Karpas-422 (cell line): Measurements from ENCODE around the gene PRKCQ. TPM values are rescaled to one million over a fixed set of nuclear protein-coding genes. Genes with fewer than 3 reads are reported as not detected.
"Not testable (repeated sequence)": the region's sequence is repeated elsewhere in the genome, so short reads cannot be mapped to it uniquely, and the experiment has no call there.

Source experiments
- DNase-seq: peaks from one replicate; pipeline ENCODE4 v3.0.0-alpha.2; 2015
- H2AFZ ChIP-seq: fragments of 200-600 bp; sonication (generic); 2 replicates; pipeline ENCODE4 v1.6.1; 2014; ENCODE audit warnings: antibody characterized with exemption, low read length, mixed read lengths
- H3K27ac ChIP-seq: fragments of 200-600 bp; sonication (generic); 2 replicates; pipeline ENCODE4 v1.5.1; 2014; ENCODE audit warnings: mild to moderate bottlenecking, low read length, moderate library complexity
- H3K27me3 ChIP-seq: fragments of 200-600 bp; sonication (generic); 2 replicates; pipeline ENCODE4 v1.6.1; 2014; ENCODE audit warnings: low read length, mixed read lengths
- H3K36me3 ChIP-seq: fragments of 200-600 bp; sonication (generic); 2 replicates; pipeline ENCODE4 v1.6.1; 2014; ENCODE audit warnings: low read length, mixed read lengths; ENCODE audit not compliant: insufficient read depth
- H3K4me1 ChIP-seq: fragments of 200-600 bp; sonication (generic); 2 replicates; pipeline ENCODE4 v1.6.1; 2014; ENCODE audit warnings: mild to moderate bottlenecking, low read length, mixed read lengths
- H3K4me2 ChIP-seq: fragments of 200-600 bp; sonication (generic); 2 replicates; pipeline ENCODE4 v1.6.1; 2014; ENCODE audit warnings: low read length, low read depth, mild to moderate bottlenecking; ENCODE audit not compliant: poor library complexity, severe bottlenecking
- H3K4me3 ChIP-seq: fragments of 200-600 bp; sonication (generic); 2 replicates; pipeline ENCODE4 v1.5.1; 2014; ENCODE audit warnings: mild to moderate bottlenecking, antibody characterized with exemption, low read length, mixed read lengths
- H3K79me2 ChIP-seq: fragments of 200-600 bp; sonication (generic); 2 replicates; pipeline ENCODE4 v1.6.1; 2014; ENCODE audit warnings: mild to moderate bottlenecking, low read length, mixed read lengths
- H3K9ac ChIP-seq: fragments of 200-600 bp; sonication (generic); 2 replicates; pipeline ENCODE4 v1.6.0; 2014; ENCODE audit warnings: low read length
- H3K9me2 ChIP-seq: fragments of 200-600 bp; sonication (generic), shearing (Covaris generic); replicated peaks from 2 replicates; pipeline ENCODE4 v1.6.0; 2014; ENCODE audit warnings: mild to moderate bottlenecking, low read length, moderate library complexity; ENCODE audit not compliant: insufficient read depth
- H3K9me3 ChIP-seq: fragments of 300-700, 200-600 bp; sonication (generic); 2 replicates; pipeline ENCODE4 v1.6.1; 2014; ENCODE audit warnings: low read length, mixed read lengths
- H4K20me1 ChIP-seq: fragments of 200-600 bp; sonication (generic); 2 replicates; pipeline ENCODE4 v1.6.1; 2014; ENCODE audit warnings: mild to moderate bottlenecking, antibody characterized with exemption, low read length, low read depth; ENCODE audit not compliant: insufficient read depth
- total RNA-seq: library from RNA; depleted of rRNA; stranded (reverse); fragments of >200 nt; shearing (Covaris generic); gene quantifications from 2 replicates; pipeline ENCODE4 v1.2.3, GENCODE V29; 2014; ENCODE audit warnings: low replicate concordance

Gene PRKCQ
- total RNA-seq, 1 experiment from 2014 or later: not detected

DNA sequence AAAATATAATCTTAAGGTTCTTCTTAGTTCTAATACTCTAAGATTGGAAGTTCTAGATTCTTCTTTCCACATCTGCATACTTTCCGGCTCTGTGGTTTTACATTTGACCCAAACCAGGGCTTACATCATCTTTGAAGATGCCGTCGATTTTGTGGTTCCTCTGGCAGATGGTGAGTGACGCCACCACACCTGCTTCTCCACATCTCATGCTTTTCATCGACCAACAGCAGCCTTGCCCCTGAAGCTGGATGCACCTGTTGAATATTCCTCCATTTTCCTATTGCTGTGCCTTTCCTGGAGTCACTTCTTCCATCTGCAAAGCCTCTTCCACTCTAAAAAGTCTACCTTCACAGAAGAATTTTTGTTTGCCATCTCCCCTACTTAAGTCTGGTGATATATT, 121.3 kb downstream of the PRKCQ start:
- no peak overlapping the region for H3K9ac ChIP-seq
- H4K20me1 ChIP-seq: no peaks in the 10 kb centered on the region
- no peak overlapping the region for H3K4me3 ChIP-seq
- no peaks in the 10 kb centered on the region for H3K36me3 ChIP-seq
- H3K79me2 ChIP-seq: no peaks in the 10 kb centered on the region
- no peak overlapping the region for H3K4me2 ChIP-seq
- DNase-seq: no peak
- H3K9me2 ChIP-seq: no peaks in the 10 kb centered on the region
- no peaks in the 10 kb centered on the region for H3K27me3 ChIP-seq
- no peaks in the 10 kb centered on the region for H3K9me3 ChIP-seq
- H3K27ac ChIP-seq: no peak overlapping the region
- H3K4me1 ChIP-seq: no peaks in the 10 kb centered on the region
- no peak overlapping the region for H2AFZ ChIP-seq

DNA sequence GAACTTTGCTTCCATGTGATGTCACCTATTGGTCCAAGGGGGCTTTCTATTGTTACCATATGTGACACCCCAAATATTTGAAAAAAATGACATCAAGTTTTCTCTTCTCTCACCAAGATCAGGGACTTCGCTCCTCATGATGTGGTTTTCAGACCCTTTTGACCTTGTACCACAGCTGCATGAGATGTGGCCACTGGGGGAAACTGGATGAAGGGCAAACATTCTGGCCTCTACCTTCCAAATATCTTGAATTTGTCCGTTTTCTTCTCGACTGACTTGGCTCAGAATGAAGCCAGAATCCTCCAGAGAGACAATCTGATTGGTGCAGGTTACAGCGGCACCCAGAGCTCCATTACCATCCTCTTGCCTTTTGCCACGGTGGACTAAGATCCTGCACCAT, 122.7 kb downstream of the PRKCQ start:
- H3K4me2 ChIP-seq: no peak overlapping the region
- no peaks in the 10 kb centered on the region for H3K36me3 ChIP-seq

DNA sequence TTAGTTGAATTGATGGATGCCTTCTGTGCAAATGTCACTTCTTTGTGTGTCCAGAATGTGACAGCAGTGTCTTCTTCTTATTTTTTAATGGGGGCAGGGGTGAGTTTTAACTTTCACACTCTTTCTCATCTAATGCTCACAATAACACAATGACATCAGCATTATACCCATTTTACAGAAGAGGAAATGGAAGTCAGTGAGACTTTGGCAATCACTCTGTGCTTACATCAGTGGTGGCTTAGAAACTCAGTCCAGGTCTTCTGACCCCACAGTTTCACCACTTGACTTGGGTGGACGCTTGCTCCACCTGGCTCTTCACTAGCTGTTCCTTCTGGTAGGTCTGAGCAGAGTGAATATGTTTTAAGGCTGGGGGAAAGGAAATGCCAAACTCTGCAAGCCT, 124.0 kb downstream of the PRKCQ start:
- H3K4me2 ChIP-seq: no peak overlapping the region
- no peak overlapping the region for H3K27ac ChIP-seq
- no peak overlapping the region for H3K9ac ChIP-seq
- H2AFZ ChIP-seq: no peak overlapping the region
- H3K36me3 ChIP-seq: no peaks in the 10 kb centered on the region
- H3K79me2 ChIP-seq: no peaks in the 10 kb centered on the region
- no peaks in the 10 kb centered on the region for H3K9me3 ChIP-seq
- H3K27me3 ChIP-seq: no peaks in the 10 kb centered on the region
- H4K20me1 ChIP-seq: no peaks in the 10 kb centered on the region
- no peaks in the 10 kb centered on the region for H3K9me2 ChIP-seq
- no peak for DNase-seq
- no peaks in the 10 kb centered on the region for H3K4me1 ChIP-seq
- H3K4me3 ChIP-seq: no peak overlapping the region

More for the DNA sequence above, 122.7 kb downstream of the PRKCQ start:
- H3K4me1 ChIP-seq: no peaks in the 10 kb centered on the region
- H3K79me2 ChIP-seq: no peaks in the 10 kb centered on the region
- H2AFZ ChIP-seq: no peak overlapping the region
- DNase-seq: no peak
- no peaks in the 10 kb centered on the region for H3K9me3 ChIP-seq
- H4K20me1 ChIP-seq: no peaks in the 10 kb centered on the region
- H3K9me2 ChIP-seq: no peaks in the 10 kb centered on the region
- no peak overlapping the region for H3K9ac ChIP-seq
- no peaks in the 10 kb centered on the region for H3K27me3 ChIP-seq
- H3K27ac ChIP-seq: no peak overlapping the region
- no peak overlapping the region for H3K4me3 ChIP-seq

DNA sequence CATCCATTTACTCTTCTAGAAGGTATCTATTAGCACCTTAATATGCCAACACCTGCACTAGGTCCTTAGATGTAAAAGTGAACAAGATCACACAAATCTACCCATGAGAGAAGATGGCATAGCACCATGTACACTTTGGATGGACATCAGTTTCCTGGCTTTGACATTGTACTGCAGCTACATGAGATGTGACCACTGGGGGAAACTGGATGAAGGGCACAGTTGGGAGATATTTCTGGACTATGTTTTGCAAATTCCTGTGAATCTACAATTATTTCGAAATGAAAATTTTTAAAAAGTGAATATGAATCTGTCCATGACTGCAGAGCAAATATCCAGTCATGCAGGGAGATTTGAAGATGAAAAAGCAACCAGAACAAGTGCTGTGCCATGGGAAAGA, 124.5 kb downstream of the PRKCQ start:
- no peaks in the 10 kb centered on the region for H3K4me1 ChIP-seq
- H4K20me1 ChIP-seq: no peaks in the 10 kb centered on the region
- no peaks in the 10 kb centered on the region for H3K27me3 ChIP-seq
- no peak overlapping the region for H3K27ac ChIP-seq
- no peaks in the 10 kb centered on the region for H3K9me2 ChIP-seq
- H3K36me3 ChIP-seq: no peaks in the 10 kb centered on the region
- H3K9ac ChIP-seq: no peak overlapping the region
- no peaks in the 10 kb centered on the region for H3K79me2 ChIP-seq
- no peak for DNase-seq
- no peak overlapping the region for H3K4me3 ChIP-seq
- H3K4me2 ChIP-seq: no peak overlapping the region
- H3K9me3 ChIP-seq: no peaks in the 10 kb centered on the region
- no peak overlapping the region for H2AFZ ChIP-seq

DNA sequence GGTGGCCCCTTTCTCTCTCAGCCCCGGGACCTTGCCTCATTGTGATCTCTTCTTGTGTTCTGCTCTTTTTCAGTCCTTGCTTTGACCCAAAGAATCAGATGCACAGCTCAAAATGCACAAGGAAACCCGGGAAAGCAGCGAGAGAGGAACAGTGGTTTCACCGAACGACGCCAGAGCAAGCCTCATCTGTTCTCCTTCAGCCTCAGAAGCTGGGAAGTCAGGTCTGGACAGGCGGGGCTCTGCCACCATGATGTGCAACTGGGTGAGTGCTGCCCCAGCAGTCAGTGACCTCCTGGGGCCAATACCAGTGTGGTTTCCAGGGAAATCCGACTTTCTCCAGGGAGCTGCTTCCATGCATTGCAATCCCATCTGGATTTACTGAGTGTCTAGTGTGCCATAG, 133.4 kb downstream of the PRKCQ start:
- H3K27ac ChIP-seq: no peak overlapping the region
- H3K9ac ChIP-seq: no peak overlapping the region
- no peaks in the 10 kb centered on the region for H3K27me3 ChIP-seq
- no peaks in the 10 kb centered on the region for H3K9me3 ChIP-seq
- H2AFZ ChIP-seq: no peak overlapping the region
- H3K4me3 ChIP-seq: no peak overlapping the region
- no peaks in the 10 kb centered on the region for H3K36me3 ChIP-seq
- no peak overlapping the region for H3K4me2 ChIP-seq
- no peaks in the 10 kb centered on the region for H3K9me2 ChIP-seq
- H4K20me1 ChIP-seq: no peaks in the 10 kb centered on the region
- no peaks in the 10 kb centered on the region for H3K79me2 ChIP-seq
- no peak for DNase-seq
- H3K4me1 ChIP-seq: no peaks in the 10 kb centered on the region

DNA sequence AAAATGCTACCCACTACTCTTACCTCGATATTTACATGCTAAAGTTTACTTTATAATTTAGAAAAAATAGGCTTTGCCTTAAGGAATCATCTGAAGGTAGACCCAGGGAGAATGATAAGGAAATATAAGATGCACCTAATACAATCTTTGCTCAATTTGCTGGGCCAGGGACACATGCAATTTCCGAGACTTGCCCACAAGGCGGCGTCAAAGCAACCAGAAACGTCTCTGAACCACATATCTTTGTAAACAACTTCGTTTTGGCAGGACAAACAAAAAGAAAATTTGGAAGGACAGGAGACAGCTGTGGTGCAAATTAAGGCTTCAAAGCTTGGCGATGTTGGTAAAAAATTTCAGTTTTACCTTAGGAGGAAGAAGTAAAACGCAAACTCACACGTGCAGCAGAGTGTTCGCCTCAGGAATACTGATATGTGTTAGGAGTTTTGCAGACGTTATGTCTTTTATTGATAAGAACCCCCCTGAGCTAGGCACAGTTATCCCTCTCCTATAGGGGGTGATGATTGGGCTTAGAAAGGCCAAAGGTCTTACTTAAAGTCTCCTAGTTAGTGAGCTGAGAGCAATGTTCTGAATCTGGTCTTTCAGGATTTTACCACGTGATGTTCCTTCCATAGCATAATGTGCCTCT, 134.3 kb downstream of the PRKCQ start:
- H3K79me2 ChIP-seq: no peaks in the 10 kb centered on the region
- no peaks in the 10 kb centered on the region for H3K4me1 ChIP-seq
- no peak overlapping the region for H2AFZ ChIP-seq
- no peaks in the 10 kb centered on the region for H3K9me3 ChIP-seq
- no peak overlapping the region for H3K4me2 ChIP-seq
- H3K4me3 ChIP-seq: no peak overlapping the region
- no peaks in the 10 kb centered on the region for H3K36me3 ChIP-seq
- H3K9me2 ChIP-seq: no peaks in the 10 kb centered on the region
- no peak overlapping the region for H3K9ac ChIP-seq
- DNase-seq: peak; percentile 60
- no peak overlapping the region for H3K27ac ChIP-seq
- H3K27me3 ChIP-seq: no peaks in the 10 kb centered on the region
- no peaks in the 10 kb centered on the region for H4K20me1 ChIP-seq

DNA sequence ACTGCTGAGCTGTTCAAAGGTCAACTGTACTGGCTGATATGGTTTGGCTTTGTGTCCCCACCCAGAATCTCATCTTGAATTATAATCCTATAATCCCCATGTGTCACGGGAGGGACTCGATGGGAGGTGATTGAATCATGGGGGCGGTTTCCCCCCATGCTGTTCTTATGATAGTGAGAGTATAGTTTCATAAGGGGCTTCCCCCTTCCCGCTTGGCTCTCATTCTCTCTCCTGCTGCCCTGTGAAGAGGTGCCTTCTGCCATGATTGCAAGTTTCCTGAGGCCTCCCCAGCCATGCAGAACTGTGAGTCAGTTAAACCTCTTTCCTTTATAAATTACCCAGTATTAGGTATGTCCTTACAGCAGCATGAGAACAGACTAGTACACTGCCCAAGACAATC, 140.2 kb downstream of the PRKCQ start:
- not testable (repeated sequence) for H3K36me3 ChIP-seq, H3K4me2 ChIP-seq, H3K9me2 ChIP-seq, H3K9me3 ChIP-seq, DNase-seq, H2AFZ ChIP-seq, H3K4me1 ChIP-seq, H3K4me3 ChIP-seq, H3K27ac ChIP-seq, H4K20me1 ChIP-seq, H3K9ac ChIP-seq, H3K79me2 ChIP-seq, H3K27me3 ChIP-seq

DNA sequence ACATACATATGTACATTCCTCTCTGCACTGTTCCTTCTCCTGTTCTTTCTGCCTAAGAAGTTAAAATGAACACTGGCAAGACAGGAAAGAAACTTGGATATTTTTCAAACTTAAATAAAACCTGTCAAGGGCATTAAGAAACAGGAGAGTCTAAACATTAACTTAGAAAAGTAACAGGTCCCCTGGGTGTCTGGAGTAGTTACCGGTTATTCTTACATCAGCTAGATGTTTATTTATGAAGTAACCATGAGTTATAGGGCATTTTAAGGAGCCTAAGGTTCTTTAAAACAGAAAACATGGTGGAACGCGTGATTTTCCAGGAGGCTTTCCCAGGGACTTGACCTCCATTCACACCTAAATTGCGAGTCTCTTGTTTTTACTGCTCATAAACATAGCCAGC, 148.2 kb downstream of the PRKCQ start:
- H2AFZ ChIP-seq: no peak overlapping the region
- H3K4me1 ChIP-seq: no peaks in the 10 kb centered on the region
- no peaks in the 10 kb centered on the region for H3K9me3 ChIP-seq
- H3K79me2 ChIP-seq: no peaks in the 10 kb centered on the region
- H3K36me3 ChIP-seq: no peaks in the 10 kb centered on the region
- H3K27me3 ChIP-seq: no peaks in the 10 kb centered on the region
- DNase-seq: no peak
- H3K4me3 ChIP-seq: no peak overlapping the region
- no peak overlapping the region for H3K27ac ChIP-seq
- no peak overlapping the region for H3K9ac ChIP-seq
- H3K9me2 ChIP-seq: no peaks in the 10 kb centered on the region
- H3K4me2 ChIP-seq: no peak overlapping the region
- H4K20me1 ChIP-seq: no peaks in the 10 kb centered on the region

DNA sequence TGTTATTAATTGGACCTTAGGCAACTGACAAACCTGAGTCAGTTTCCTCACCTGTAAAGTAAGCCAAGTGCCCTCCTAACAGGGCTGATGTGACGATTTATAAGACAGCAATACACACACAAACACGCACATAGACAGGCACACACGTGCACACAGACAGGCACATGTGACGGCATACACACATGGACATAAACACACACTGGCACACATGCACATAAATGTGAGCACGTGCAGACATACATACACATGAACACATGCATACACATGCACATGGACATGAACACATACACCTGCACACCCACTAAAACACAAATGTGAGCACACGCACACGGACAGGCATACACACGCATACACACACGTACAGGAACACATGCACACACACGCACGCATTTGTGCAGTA, 148.9 kb downstream of the PRKCQ start:
- H3K27ac ChIP-seq: no peak overlapping the region
- H4K20me1 ChIP-seq: no peaks in the 10 kb centered on the region
- no peaks in the 10 kb centered on the region for H3K4me1 ChIP-seq
- H3K27me3 ChIP-seq: no peaks in the 10 kb centered on the region
- no peak for DNase-seq
- H3K9ac ChIP-seq: no peak overlapping the region
- H3K36me3 ChIP-seq: no peaks in the 10 kb centered on the region
- no peak overlapping the region for H2AFZ ChIP-seq
- H3K9me2 ChIP-seq: no peaks in the 10 kb centered on the region
- H3K4me3 ChIP-seq: no peak overlapping the region
- H3K4me2 ChIP-seq: no peak overlapping the region
- no peaks in the 10 kb centered on the region for H3K9me3 ChIP-seq
- no peaks in the 10 kb centered on the region for H3K79me2 ChIP-seq
